CD8-positive, alpha-beta memory T cell (primary cell): ENCODE data around the gene SESN2. TPM values are rescaled to one million over a fixed set of nuclear protein-coding genes. Genes with fewer than 3 reads are reported as not detected.
A peak's percentile ranks its signal among the peaks of the same experiment; 100 is the strongest.
"Not testable (repeated sequence)": the region's sequence is repeated elsewhere in the genome, so short reads cannot be mapped to it uniquely, and the experiment has no call there.

ENCODE experiments used
- CTCF ChIA-PET: fragments of 350-600 bp; sonication (Branson Sonifier 250); formaldehyde crosslinking; loops from one replicate; lab custom pipeline; 2021; ENCODE audit warnings: antibody characterized with exemption; lab: Charles Lee
- POLR2A ChIA-PET: fragments of 350-600 bp; sonication (Branson Sonifier 250); formaldehyde crosslinking; loops from one replicate; lab custom pipeline; 2021; ENCODE audit warnings: antibody characterized with exemption; lab: Charles Lee
- DNase-seq, 5 donors: peaks; one replicate each; pipeline versions ENCODE4 v3.0.0 to v3.0.0-alpha.2; 2020 to 2022; ENCODE audit warnings: mixed read lengths in 1 of 5
- H3K27ac ChIP-seq: one replicate; pipeline ENCODE4 v1.7.0; 2013; ENCODE audit warnings: low read depth, mild to moderate bottlenecking, low read length, moderate library complexity
- H3K27me3 ChIP-seq: 2 replicates; pipeline ENCODE4 v1.7.0; 2013; ENCODE audit warnings: low read length, mild to moderate bottlenecking; ENCODE audit not compliant: insufficient read depth, poor library complexity, severe bottlenecking
- H3K36me3 ChIP-seq: 2 replicates; pipeline ENCODE4 v1.7.0; 2013; ENCODE audit warnings: mild to moderate bottlenecking, low read length, moderate library complexity; ENCODE audit not compliant: insufficient read depth
- H3K4me1 ChIP-seq: 2 replicates; pipeline ENCODE4 v1.7.0; 2013; ENCODE audit warnings: mild to moderate bottlenecking, low read length, moderate library complexity; ENCODE audit not compliant: insufficient read depth
- H3K4me3 ChIP-seq: 2 replicates; pipeline ENCODE4 v1.7.0; 2013; ENCODE audit warnings: mild to moderate bottlenecking, low read length
- H3K9me3 ChIP-seq: 2 replicates; pipeline ENCODE4 v1.7.0; 2013; ENCODE audit warnings: mild to moderate bottlenecking, low read length
- H3K27ac Mint-ChIP-seq, 8 donors: one replicate each; pipeline ENCODE4 v1.8.0; 2020 to 2021; ENCODE audit warnings: mixed read lengths in 8 of 8, mild to moderate bottlenecking in 6 of 8, inconsistent platforms in 3 of 8, moderate library complexity in 3 of 8
- H3K27me3 Mint-ChIP-seq, 2 donors: one replicate each; pipeline ENCODE4 v1.8.0; 2020 to 2021; ENCODE audit warnings: mixed read lengths in 2 of 2, mild to moderate bottlenecking in 1 of 2, moderate library complexity in 1 of 2
- H3K36me3 Mint-ChIP-seq, 3 donors: one replicate each; pipeline ENCODE4 v1.8.0; 2020 to 2021; ENCODE audit warnings: mixed read lengths in 3 of 3, inconsistent platforms in 1 of 3, mild to moderate bottlenecking in 1 of 3
- H3K4me1 Mint-ChIP-seq, 3 donors: one replicate each; pipeline ENCODE4 v1.8.0; 2020 to 2021; ENCODE audit warnings: mixed read lengths in 3 of 3, inconsistent platforms in 1 of 3, mild to moderate bottlenecking in 1 of 3
- H3K4me3 Mint-ChIP-seq, 7 donors: one replicate each; pipeline ENCODE4 v1.8.0; 2020 to 2021; ENCODE audit warnings: mixed read lengths in 7 of 7, mild to moderate bottlenecking in 6 of 7, moderate library complexity in 4 of 7, inconsistent platforms in 2 of 7
- H3K9me3 Mint-ChIP-seq, 5 donors: one replicate each; pipeline ENCODE4 v1.8.0; 2020 to 2022; ENCODE audit warnings: mixed read lengths in 5 of 5, mild to moderate bottlenecking in 3 of 5, moderate library complexity in 2 of 5, inconsistent platforms in 1 of 5
- polyA plus RNA-seq: library from polyadenylated mRNA; unstranded; fragments of 300-500 nt; fragmentation: Illumina TruSeq; gene quantifications from one replicate; pipeline ENCODE4 v1.2.3, GENCODE V29; 2021
- total RNA-seq, 2 experiments: library from RNA; stranded (reverse); gene quantifications; one replicate each; pipeline ENCODE4 v1.2.3, GENCODE V29; 2021

SESN2 gene
- total and polyA plus RNA-seq, 3 experiments from 2014 or later, result 13.1 to 19.8 (median 19.0) TPM

DNA sequence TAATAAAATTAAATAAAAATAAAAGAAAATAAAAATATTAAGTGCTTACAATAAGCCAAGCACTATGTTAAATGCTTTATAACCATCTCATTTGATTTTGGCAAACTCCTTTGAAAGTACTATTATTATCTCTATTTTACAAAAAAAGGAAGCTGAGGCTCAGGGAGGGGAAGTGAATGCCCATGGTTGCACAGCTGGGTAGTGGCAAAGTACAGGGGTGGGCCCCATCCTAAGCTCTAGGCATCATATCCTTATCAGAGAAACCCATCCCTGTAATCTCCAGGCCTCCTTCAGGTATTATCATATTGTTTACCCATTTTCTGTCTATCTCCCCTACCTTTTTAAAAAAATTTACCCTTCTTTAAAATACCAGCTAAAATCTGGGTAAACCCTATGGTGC, 67.2 kb downstream of the SESN2 start:
- H3K27me3 ChIP-seq, result no peaks in the 10 kb centered on the region
- H3K4me1 Mint-ChIP-seq, result peaks cover 16 to 26% (median 26%) of the 10 kb centered on the region in 3 donors
- no peak for DNase-seq
- H3K27ac ChIP-seq, result no peak overlapping the region
- peak overlapping the region in 1 of 7 donors; percentile 50 for H3K4me3 Mint-ChIP-seq
- H3K9me3 ChIP-seq, result no peaks in the 10 kb centered on the region
- H3K36me3 Mint-ChIP-seq, result peaks cover 0 to 17% (median 0%) of the 10 kb centered on the region in 3 donors
- ChIA-PET POLR2A (no interaction called here), CTCF (interaction anchor here (0.8 to 3.6 kb wide), 6 partner anchors 13 to 856 kb away, joined by 3 to 30 read pairs (median 4); no protein-coding TSS in a partner anchor)
- H3K4me1 ChIP-seq, result peaks cover 17% of the 10 kb centered on the region
- H3K4me3 ChIP-seq, result no peak overlapping the region
- H3K9me3 Mint-ChIP-seq, result no peaks in the 10 kb centered on the region
- H3K27me3 Mint-ChIP-seq, result peaks cover 0 to 5% of the 10 kb centered on the region in 2 donors
- H3K36me3 ChIP-seq, result peaks cover 5% of the 10 kb centered on the region
- peak overlapping the region in 1 of 8 donors; percentile 66 for H3K27ac Mint-ChIP-seq

- H3K27me3 Mint-ChIP-seq, result peaks cover 0 to 5% of the 10 kb centered on the region in 2 donors
Observed at GRCh38 chr1:28326984-28327383, 67.7 kb downstream of the SESN2 start.

GRCh38 chr1:28327431-28327830, 68.1 kb downstream of the SESN2 start:
- CTCF ChIA-PET, result interaction anchor here (0.8 to 3.6 kb wide), 6 partner anchors 12 to 79 kb away, joined by 3 to 30 read pairs (median 4); no protein-coding TSS in a partner anchor
- not testable (repeated sequence) for H3K9me3 Mint-ChIP-seq

More at GRCh38 chr1:28326984-28327383, 67.7 kb downstream of the SESN2 start:
- Histone ChIP-seq H3K9me3 (no peaks in the 10 kb centered on the region), H3K4me1 (peaks cover 17% of the 10 kb centered on the region), H3K4me3 (no peak overlapping the region), H3K27ac (no peak overlapping the region), H3K27me3 (no peaks in the 10 kb centered on the region), H3K36me3 (peaks cover 10% of the 10 kb centered on the region)
- Mint-ChIP-seq H3K36me3 (peaks cover 0 to 21% (median 0%) of the 10 kb centered on the region in 3 donors), H3K27ac (peak overlapping the region in 2 of 8 donors; percentile 66 to 88), H3K4me1 (peaks cover 17 to 29% (median 29%) of the 10 kb centered on the region in 3 donors), H3K9me3 (no peaks in the 10 kb centered on the region), H3K4me3 (peak overlapping the region in 2 of 7 donors; percentile 29 to 50)
- no peak for DNase-seq
- ChIA-PET POLR2A (interaction anchor here (2.5 kb wide), 1 partner anchor 67 kb away, joined by 12 read pairs; the partner anchor contains the start of gene SESN2), CTCF (interaction anchor here (0.8 to 3.6 kb wide), 5 partner anchors 22 to 855 kb away, joined by 3 to 30 read pairs (median 4); no protein-coding TSS in a partner anchor)

DNA sequence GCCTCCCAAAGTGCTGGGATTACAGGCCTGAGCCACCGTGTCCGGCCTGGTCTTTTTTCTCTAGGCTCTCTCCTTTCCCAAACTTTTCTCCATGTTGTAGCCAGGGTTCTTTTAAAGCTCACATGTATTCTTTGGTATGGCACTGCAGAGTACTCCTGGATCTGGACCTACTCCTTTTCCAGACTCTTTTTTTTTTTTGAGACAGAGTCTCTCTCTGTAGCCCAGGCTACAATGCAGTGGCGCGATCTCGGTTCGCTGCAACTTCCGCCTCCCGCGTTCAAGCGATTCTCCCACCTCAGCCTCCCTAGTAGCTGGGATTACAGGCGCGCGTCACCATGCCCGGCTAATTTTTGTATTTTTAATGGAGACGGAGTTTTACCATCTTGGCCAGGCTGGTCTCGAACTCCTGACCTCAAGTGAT, 68.9 kb downstream of the SESN2 start:
- Mint-ChIP-seq H3K4me1 (peaks cover 26 to 41% (median 40%) of the 10 kb centered on the region in 3 donors), H3K27me3 (peaks cover 0 to 5% of the 10 kb centered on the region in 2 donors), H3K9me3 (no peaks in the 10 kb centered on the region), H3K4me3 (peak overlapping the region; percentile 89 to 97 (median 91)), H3K27ac (peak overlapping the region; percentile 95 to 99 (median 98)), H3K36me3 (peaks cover 2 to 34% (median 9%) of the 10 kb centered on the region in 3 donors)
- Histone ChIP-seq H3K27me3 (no peaks in the 10 kb centered on the region), H3K36me3 (peaks cover 17% of the 10 kb centered on the region), H3K4me3 (peak overlapping the region; percentile 85), H3K4me1 (peaks cover 17% of the 10 kb centered on the region), H3K9me3 (no peaks in the 10 kb centered on the region), H3K27ac (peak overlapping the region; percentile 93)
- DNase-seq, result peak in 1 of 5 donors; percentile 2
- ChIA-PET POLR2A (interaction anchor here (0.5 to 2.5 kb wide), 22 partner anchors 9 to 853 kb away, joined by 3 to 21 read pairs (median 6); partner anchors contain the start of genes FAM76A, GMEB1, PHACTR4 and RNU11), CTCF (interaction anchor here (0.8 to 3.6 kb wide), 11 partner anchors 13 to 93 kb away, joined by 3 to 30 read pairs (median 4); partner anchors contain the start of gene ATP5IF1)

More at GRCh38 chr1:28327431-28327830, 68.1 kb downstream of the SESN2 start:
- Mint-ChIP-seq H3K27ac (peak overlapping the region in 3 of 8 donors; percentile 66 to 97 (median 88)), H3K36me3 (peaks cover 0 to 26% (median 2%) of the 10 kb centered on the region in 3 donors), H3K4me1 (peaks cover 19 to 32% (median 31%) of the 10 kb centered on the region in 3 donors), H3K4me3 (peak overlapping the region in 1 of 7 donors; percentile 26)
- POLR2A ChIA-PET, result interaction anchor here (1.4 to 2.5 kb wide), 2 partner anchors 68 to 69 kb away, joined by 6 to 12 read pairs; partner anchors contain the start of gene SESN2
- not testable (repeated sequence) for H3K4me3 ChIP-seq, H3K9me3 ChIP-seq, H3K27me3 Mint-ChIP-seq, H3K27me3 ChIP-seq, H3K27ac ChIP-seq, DNase-seq
- peaks cover 15% of the 10 kb centered on the region for H3K36me3 ChIP-seq
- peaks cover 17% of the 10 kb centered on the region for H3K4me1 ChIP-seq

GRCh38 chr1:28329395-28330153, 70.3 kb downstream of the SESN2 start:
- Histone ChIP-seq H3K27ac (peak overlapping the region; percentile 93), H3K4me1 (peaks cover 17% of the 10 kb centered on the region), H3K27me3 (no peaks in the 10 kb centered on the region), H3K9me3 (no peaks in the 10 kb centered on the region), H3K4me3 (peak overlapping the region; percentile 85), H3K36me3 (peaks cover 21% of the 10 kb centered on the region)
- Mint-ChIP-seq H3K27me3 (peaks cover 0 to 5% of the 10 kb centered on the region in 2 donors), H3K9me3 (no peaks in the 10 kb centered on the region), H3K4me1 (peaks cover 26 to 42% (median 42%) of the 10 kb centered on the region in 3 donors), H3K36me3 (peaks cover 4 to 46% (median 10%) of the 10 kb centered on the region in 3 donors), H3K4me3 (peak overlapping the region; percentile 89 to 97 (median 91)), H3K27ac (peak overlapping the region; percentile 95 to 99 (median 98))
- DNase-seq, result no peak
- ChIA-PET POLR2A (interaction anchor here (0.7 to 2.5 kb wide), 13 partner anchors 10 to 882 kb away, joined by 3 to 21 read pairs (median 8); partner anchors contain the start of genes FAM76A, GMEB1, SESN2 and TAF12), CTCF (interaction anchor here (1.1 to 3.6 kb wide), 7 partner anchors 27 to 94 kb away, joined by 3 to 30 read pairs (median 5); partner anchors contain the start of gene ATP5IF1)

Other genes with a start within 250 kb of the SESN2 start
- gene EYA3, start 170.9 kb upstream of the SESN2 start, total RNA-seq, result 10 to 100 TPM; 31.5 to 34.6 TPM
- 6.0 TPM for gene EYA3, start 170.9 kb upstream of the SESN2 start, polyA plus RNA-seq
- under 1 TPM; 0.58 to 0.59 TPM for gene PTAFR, start 82.8 kb upstream of the SESN2 start, total RNA-seq
- gene PTAFR, start 82.8 kb upstream of the SESN2 start, polyA plus RNA-seq, result 1.1 TPM
- 100 to 1,000 TPM in 1 of 2 experiments, 10 to 100 TPM in 1; 98.4 to 104 TPM for gene DNAJC8, start 26.5 kb upstream of the SESN2 start, total RNA-seq
- gene DNAJC8, start 26.5 kb upstream of the SESN2 start, polyA plus RNA-seq, result 172 TPM
- gene ATP5IF1, start 23.4 kb upstream of the SESN2 start, total RNA-seq, result 100 to 1,000 TPM; 135 to 139 TPM
- gene ATP5IF1, start 23.4 kb upstream of the SESN2 start, polyA plus RNA-seq, result 538 TPM
- gene MED18, start 69.5 kb downstream of the SESN2 start, total RNA-seq, result 10 to 100 TPM; 18.6 to 19.4 TPM
- gene MED18, start 69.5 kb downstream of the SESN2 start, polyA plus RNA-seq, result 11.7 TPM
- 10 to 100 TPM; 23.2 to 24.1 TPM for gene PHACTR4, start 110.2 kb downstream of the SESN2 start, total RNA-seq
- gene PHACTR4, start 110.2 kb downstream of the SESN2 start, polyA plus RNA-seq, result 24.4 TPM
- gene RCC1, start 246.5 kb downstream of the SESN2 start, total RNA-seq, result 100 to 1,000 TPM; 115 to 116 TPM
- 14.0 TPM for gene RCC1, start 246.5 kb downstream of the SESN2 start, polyA plus RNA-seq